H9 (cell line): ENCODE measurements around the gene TBC1D7. TPM values are rescaled to one million over a fixed set of nuclear protein-coding genes. Genes with fewer than 3 reads are reported as not detected.

Experiments
- DNase-seq: peaks from one replicate; pipeline ENCODE4 v3.0.0-alpha.2; 2017
- H2AFZ ChIP-seq: one replicate; pipeline ENCODE4 v1.6.1; 2013; ENCODE audit warnings: mild to moderate bottlenecking, low read length, control low read depth, moderate library complexity
- H2AK5ac ChIP-seq: 2 replicates; pipeline ENCODE4 v1.6.1; 2013; ENCODE audit warnings: low read length, control low read depth, mixed read lengths; ENCODE audit not compliant: insufficient read length
- H2BK120ac ChIP-seq: one replicate; pipeline ENCODE4 v1.6.1; 2013; ENCODE audit warnings: low read depth, mild to moderate bottlenecking, low read length, control low read depth, inconsistent platforms; ENCODE audit not compliant: poor library complexity, severe bottlenecking
- H2BK12ac ChIP-seq: 2 replicates; pipeline ENCODE4 v1.6.1; 2013; ENCODE audit warnings: low read length, control low read depth, mixed read lengths, low read depth; ENCODE audit not compliant: insufficient read length
- H2BK15ac ChIP-seq: 2 replicates; pipeline ENCODE4 v1.6.1; 2013; ENCODE audit warnings: low read depth, low read length, control low read depth
- H2BK20ac ChIP-seq: one replicate; pipeline ENCODE4 v1.6.1; 2013; ENCODE audit warnings: low read depth, mild to moderate bottlenecking, low read length, control low read depth, inconsistent platforms; ENCODE audit not compliant: poor library complexity, severe bottlenecking
- H2BK5ac ChIP-seq: 2 replicates; pipeline ENCODE4 v1.6.1; 2013; ENCODE audit warnings: low read length, control low read depth, mixed read lengths; ENCODE audit not compliant: insufficient read length
- H3K14ac ChIP-seq: 2 replicates; pipeline ENCODE4 v1.6.1; 2013; ENCODE audit warnings: low read length, control low read depth; ENCODE audit not compliant: insufficient read depth
- H3K18ac ChIP-seq: 2 replicates; pipeline ENCODE4 v1.6.1; 2013; ENCODE audit warnings: low read depth, mild to moderate bottlenecking, mixed read lengths, low read length, control low read depth; ENCODE audit not compliant: insufficient read length
- H3K23ac ChIP-seq: 2 replicates; pipeline ENCODE4 v1.6.1; 2013; ENCODE audit warnings: low read length, control low read depth, mixed read lengths, low read depth; ENCODE audit not compliant: insufficient read length
- H3K23me2 ChIP-seq: 2 replicates; pipeline ENCODE4 v1.6.1; 2013; ENCODE audit warnings: low read depth, mild to moderate bottlenecking, mixed read lengths, low read length, control low read depth; ENCODE audit not compliant: insufficient read length, poor library complexity, severe bottlenecking
- H3K27ac ChIP-seq: 2 replicates; pipeline ENCODE4 v1.5.1; 2013; ENCODE audit warnings: low read length, control low read depth, mixed read lengths, low read depth; ENCODE audit not compliant: insufficient read length
- H3K27me3 ChIP-seq: 2 replicates; pipeline ENCODE4 v1.6.1; 2013; ENCODE audit warnings: low read length, control low read depth, inconsistent platforms; ENCODE audit not compliant: insufficient read depth
- H3K4ac ChIP-seq: 2 replicates; pipeline ENCODE4 v1.6.1; 2013; ENCODE audit warnings: low read depth, mild to moderate bottlenecking, control low read depth, inconsistent platforms, low read length, moderate library complexity
- H3K4me1 ChIP-seq: 2 replicates; pipeline ENCODE4 v1.6.1; 2013; ENCODE audit warnings: low read length, control low read depth, inconsistent platforms; ENCODE audit not compliant: insufficient read depth
- H3K4me2 ChIP-seq: 2 replicates; pipeline ENCODE4 v1.6.1; 2013; ENCODE audit warnings: low read length, control low read depth, mixed read lengths; ENCODE audit not compliant: insufficient read length, insufficient read depth
- H3K56ac ChIP-seq: 2 replicates; pipeline ENCODE4 v1.6.1; 2013; ENCODE audit warnings: low read depth, mild to moderate bottlenecking, mixed read lengths, low read length, control low read depth; ENCODE audit not compliant: insufficient read length
- H3K79me1 ChIP-seq: 2 replicates; pipeline ENCODE4 v1.6.1; 2013; ENCODE audit warnings: low read depth, mild to moderate bottlenecking, moderate library complexity, low read length, control low read depth, inconsistent platforms; ENCODE audit not compliant: insufficient read depth, poor library complexity, severe bottlenecking
- H3K79me2 ChIP-seq: 2 replicates; pipeline ENCODE4 v1.6.1; 2013; ENCODE audit warnings: low read length, control low read depth, inconsistent platforms; ENCODE audit not compliant: insufficient read depth
- H3K9ac ChIP-seq: 2 replicates; pipeline ENCODE4 v1.6.1; 2013; ENCODE audit warnings: low read length, control low read depth, mixed read lengths; ENCODE audit not compliant: insufficient read length; ENCODE audit errors: extremely low read depth
- H3K9me3 ChIP-seq: one replicate; pipeline ENCODE4 v1.6.1; 2013; ENCODE audit warnings: low read depth, low read length, inconsistent platforms; ENCODE audit not compliant: control insufficient read depth
- H3T11ph ChIP-seq: one replicate; pipeline ENCODE4 v1.6.1; 2013; ENCODE audit warnings: mild to moderate bottlenecking, low read length, control low read depth, inconsistent platforms
- H4K20me1 ChIP-seq: one replicate; pipeline ENCODE4 v1.6.1; 2013; ENCODE audit not compliant: control insufficient read depth, insufficient read length, insufficient read depth
- H4K5ac ChIP-seq: 2 replicates; pipeline ENCODE4 v1.6.1; 2013; ENCODE audit warnings: low read depth, mild to moderate bottlenecking, mixed read lengths, low read length, control low read depth; ENCODE audit not compliant: insufficient read length
- H4K8ac ChIP-seq: replicated peaks from 2 replicates; pipeline ENCODE4 v1.6.1; 2013; ENCODE audit warnings: low read length, control low read depth, mixed read lengths, low read depth; ENCODE audit not compliant: insufficient read length
- H4K91ac ChIP-seq: 2 replicates; pipeline ENCODE4 v1.6.1; 2013; ENCODE audit warnings: low read depth, mild to moderate bottlenecking, moderate library complexity, mixed read lengths, low read length, control low read depth; ENCODE audit not compliant: insufficient read length
- H3K27ac Mint-ChIP-seq, 3 experiments: 2 replicates in 2 of 3; 3 replicates in 1 of 3; pipeline ENCODE4 v1.8.0; 2020 to 2021; ENCODE audit warnings: mixed read lengths in 3 of 3, mild to moderate bottlenecking in 1 of 3, moderate library complexity in 1 of 3
- H3K27me3 Mint-ChIP-seq: 2 replicates; pipeline ENCODE4 v1.8.0; 2021; ENCODE audit warnings: low read depth, mild to moderate bottlenecking, moderate library complexity, mixed read lengths
- H3K36me3 Mint-ChIP-seq, 3 experiments: 2 replicates in 2 of 3; 3 replicates in 1 of 3; pipeline ENCODE4 v1.8.0; 2020 to 2021; ENCODE audit warnings: low read depth in 3 of 3, mixed read lengths in 3 of 3; ENCODE audit not compliant: insufficient read depth in 1 of 3
- H3K4me1 Mint-ChIP-seq, 2 experiments: 2 replicates each; pipeline ENCODE4 v1.8.0; 2020; ENCODE audit warnings: mixed read lengths in 2 of 2
- H3K4me3 Mint-ChIP-seq, 2 experiments: 2 replicates in 1 of 2; 3 replicates in 1 of 2; pipeline ENCODE4 v1.8.0; 2020 to 2021; ENCODE audit warnings: mild to moderate bottlenecking in 2 of 2, mixed read lengths in 2 of 2, moderate library complexity in 1 of 2
- H3K9me3 Mint-ChIP-seq, 2 experiments: 2 replicates in 1 of 2; 3 replicates in 1 of 2; pipeline ENCODE4 v1.8.0; 2020; ENCODE audit warnings: mild to moderate bottlenecking in 2 of 2, mixed read lengths in 2 of 2, moderate library complexity in 1 of 2
- WGBS: extraction: QIAGEN DNeasy Blood & Tissue Kit; methylation state at CpG from one replicate; pipeline ENCODE4 v1.1.7; 2013; ENCODE audit warnings: missing lambda C conversion rate, low lambda C conversion rate, mixed read lengths; ENCODE audit not compliant: insufficient read length; ENCODE audit errors: extremely low coverage; 5-methylcytosine and 5-hydroxymethylcytosine counted together
- total RNA-seq: library from RNA; stranded (reverse); gene quantifications from 2 replicates; pipeline ENCODE4 v1.2.1, GENCODE V29; 2021
- TF ChIP-seq, protein P1 (sequence below): fragments of 200-600 bp; sonication (generic); conservative IDR thresholded peaks from 3 replicates; pipeline ENCODE4 v1.8.0; 2021; ENCODE audit warnings: antibody characterized with exemption, mild to moderate bottlenecking

TBC1D7 gene
- total RNA-seq, 1 experiment from 2014 or later, result 33.9 TPM

DNA sequence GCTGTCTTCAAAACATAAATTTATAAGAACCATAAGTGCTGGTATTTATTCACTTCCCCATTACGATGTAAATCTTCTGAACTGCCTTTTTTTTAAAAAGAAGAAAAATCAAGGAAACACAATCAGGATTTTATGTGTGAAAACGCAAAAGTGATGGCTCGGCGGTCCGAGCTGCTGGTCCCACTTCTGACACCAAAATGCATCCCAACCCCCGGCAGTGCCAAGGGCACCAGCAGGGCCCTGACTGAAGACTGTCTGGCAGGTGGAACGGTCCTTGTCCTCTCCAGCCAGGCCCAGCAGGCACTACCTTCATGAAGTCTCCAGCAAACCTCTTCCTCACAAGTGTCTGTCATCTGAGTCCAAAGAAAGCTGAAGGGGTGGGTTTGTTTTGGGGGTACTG lies 41.2 kb downstream of the TBC1D7 start:
- Histone ChIP-seq H2AFZ (no peak overlapping the region), H3K4ac (no peak overlapping the region), H2BK5ac (no peak overlapping the region), H3K4me2 (no peak overlapping the region), H2BK12ac (no peak overlapping the region), H2BK20ac (no peak overlapping the region), H3K9ac (no peak overlapping the region), H2AK5ac (no peak overlapping the region), H4K5ac (no peak overlapping the region), H3T11ph (no peak overlapping the region), H2BK15ac (no peak overlapping the region), H3K9me3 (peaks cover 16% of the 10 kb centered on the region), H3K27me3 (no peaks in the 10 kb centered on the region), H3K79me1 (no peaks in the 10 kb centered on the region), H3K14ac (no peak overlapping the region), H3K23ac (no peak overlapping the region), H4K20me1 (no peaks in the 10 kb centered on the region), H3K18ac (no peak overlapping the region), H4K91ac (no peak overlapping the region), H3K4me1 (no peaks in the 10 kb centered on the region), H3K56ac (no peak overlapping the region), H3K23me2 (no peaks in the 10 kb centered on the region), H4K8ac (no peak overlapping the region), H3K27ac (no peak overlapping the region), H3K79me2 (no peaks in the 10 kb centered on the region), H2BK120ac (no peak overlapping the region)
- Mint-ChIP-seq H3K4me1 (peaks cover 5 to 10% of the 10 kb centered on the region in 2 experiments), H3K4me3 (no peak overlapping the region), H3K36me3 (peaks cover 42 to 71% (median 58%) of the 10 kb centered on the region in 3 experiments), H3K27ac (no peak overlapping the region), H3K27me3 (no peaks in the 10 kb centered on the region), H3K9me3 (peaks cover 23 to 31% of the 10 kb centered on the region in 2 experiments)
- DNase-seq, result no peak
- WGBS, result no CpG with 5 or more reads among the region's 7 CpGs
- TF ChIP-seq, protein P1, sequence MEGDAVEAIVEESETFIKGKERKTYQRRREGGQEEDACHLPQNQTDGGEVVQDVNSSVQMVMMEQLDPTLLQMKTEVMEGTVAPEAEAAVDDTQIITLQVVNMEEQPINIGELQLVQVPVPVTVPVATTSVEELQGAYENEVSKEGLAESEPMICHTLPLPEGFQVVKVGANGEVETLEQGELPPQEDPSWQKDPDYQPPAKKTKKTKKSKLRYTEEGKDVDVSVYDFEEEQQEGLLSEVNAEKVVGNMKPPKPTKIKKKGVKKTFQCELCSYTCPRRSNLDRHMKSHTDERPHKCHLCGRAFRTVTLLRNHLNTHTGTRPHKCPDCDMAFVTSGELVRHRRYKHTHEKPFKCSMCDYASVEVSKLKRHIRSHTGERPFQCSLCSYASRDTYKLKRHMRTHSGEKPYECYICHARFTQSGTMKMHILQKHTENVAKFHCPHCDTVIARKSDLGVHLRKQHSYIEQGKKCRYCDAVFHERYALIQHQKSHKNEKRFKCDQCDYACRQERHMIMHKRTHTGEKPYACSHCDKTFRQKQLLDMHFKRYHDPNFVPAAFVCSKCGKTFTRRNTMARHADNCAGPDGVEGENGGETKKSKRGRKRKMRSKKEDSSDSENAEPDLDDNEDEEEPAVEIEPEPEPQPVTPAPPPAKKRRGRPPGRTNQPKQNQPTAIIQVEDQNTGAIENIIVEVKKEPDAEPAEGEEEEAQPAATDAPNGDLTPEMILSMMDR, result no peak
